PFSK-1 (cell line): Measurements from ENCODE around the gene KHDRBS1.

ENCODE experiments used
- POLR2AphosphoS5 ChIP-seq: IDR thresholded peaks from 2 replicates; pipeline ENCODE4 v1.6.1; 2012; ENCODE audit warnings: low read depth, mild to moderate bottlenecking, control low read depth, low read length, moderate library complexity
- SIN3A ChIP-seq: IDR thresholded peaks from 2 replicates; pipeline ENCODE4 v1.6.1; 2012; ENCODE audit warnings: mild to moderate bottlenecking, low read length, moderate library complexity, borderline replicate concordance; ENCODE audit not compliant: insufficient read depth
- TAF1 ChIP-seq: IDR thresholded peaks from 2 replicates; pipeline ENCODE4 v1.6.1; 2012; ENCODE audit warnings: low read length, control low read depth, borderline replicate concordance; ENCODE audit not compliant: insufficient read depth
- TF ChIP-seq, protein P1 (sequence below), 2 experiments: IDR thresholded peaks; 2 replicates each; pipeline versions ENCODE4 v1.6.1 to v1.8.0; 2011 to 2012; ENCODE audit warnings: low read depth in 2 of 2, low read length in 2 of 2, control low read depth in 1 of 2, inconsistent platforms in 1 of 2, mild to moderate bottlenecking in 1 of 2, moderate library complexity in 1 of 2; ENCODE audit not compliant: insufficient read depth in 1 of 2

DNA sequence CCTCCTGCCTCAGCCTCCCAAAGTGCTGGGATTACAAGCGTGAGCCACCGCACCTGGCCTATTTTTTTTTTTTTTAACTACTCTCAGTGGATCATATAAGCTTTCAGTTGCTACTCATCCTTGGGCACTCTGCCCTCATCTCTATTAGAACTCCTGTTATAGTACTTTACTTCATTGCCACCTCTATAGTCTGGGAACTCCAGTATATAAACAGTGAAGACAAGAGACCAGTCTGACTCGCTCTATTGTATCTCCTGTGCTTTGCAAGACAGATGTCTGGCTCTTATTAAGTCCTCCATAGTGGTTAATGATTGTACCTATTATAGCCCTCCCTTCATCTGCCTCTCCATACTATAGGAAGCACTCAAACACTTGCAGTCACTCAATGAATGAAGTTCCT, 15.1 kb downstream of the KHDRBS1 start:
- no peak for TF ChIP-seq POLR2AphosphoS5
- TF ChIP-seq, protein P1, sequence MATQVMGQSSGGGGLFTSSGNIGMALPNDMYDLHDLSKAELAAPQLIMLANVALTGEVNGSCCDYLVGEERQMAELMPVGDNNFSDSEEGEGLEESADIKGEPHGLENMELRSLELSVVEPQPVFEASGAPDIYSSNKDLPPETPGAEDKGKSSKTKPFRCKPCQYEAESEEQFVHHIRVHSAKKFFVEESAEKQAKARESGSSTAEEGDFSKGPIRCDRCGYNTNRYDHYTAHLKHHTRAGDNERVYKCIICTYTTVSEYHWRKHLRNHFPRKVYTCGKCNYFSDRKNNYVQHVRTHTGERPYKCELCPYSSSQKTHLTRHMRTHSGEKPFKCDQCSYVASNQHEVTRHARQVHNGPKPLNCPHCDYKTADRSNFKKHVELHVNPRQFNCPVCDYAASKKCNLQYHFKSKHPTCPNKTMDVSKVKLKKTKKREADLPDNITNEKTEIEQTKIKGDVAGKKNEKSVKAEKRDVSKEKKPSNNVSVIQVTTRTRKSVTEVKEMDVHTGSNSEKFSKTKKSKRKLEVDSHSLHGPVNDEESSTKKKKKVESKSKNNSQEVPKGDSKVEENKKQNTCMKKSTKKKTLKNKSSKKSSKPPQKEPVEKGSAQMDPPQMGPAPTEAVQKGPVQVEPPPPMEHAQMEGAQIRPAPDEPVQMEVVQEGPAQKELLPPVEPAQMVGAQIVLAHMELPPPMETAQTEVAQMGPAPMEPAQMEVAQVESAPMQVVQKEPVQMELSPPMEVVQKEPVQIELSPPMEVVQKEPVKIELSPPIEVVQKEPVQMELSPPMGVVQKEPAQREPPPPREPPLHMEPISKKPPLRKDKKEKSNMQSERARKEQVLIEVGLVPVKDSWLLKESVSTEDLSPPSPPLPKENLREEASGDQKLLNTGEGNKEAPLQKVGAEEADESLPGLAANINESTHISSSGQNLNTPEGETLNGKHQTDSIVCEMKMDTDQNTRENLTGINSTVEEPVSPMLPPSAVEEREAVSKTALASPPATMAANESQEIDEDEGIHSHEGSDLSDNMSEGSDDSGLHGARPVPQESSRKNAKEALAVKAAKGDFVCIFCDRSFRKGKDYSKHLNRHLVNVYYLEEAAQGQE (IDR thresholded peaks at IDR 0.05; ENCODE audit: insufficient read depth in 1 of 2, low read depth in 2 of 2, low read length in 2 of 2): no peak
- no peak for TF ChIP-seq TAF1
- TF ChIP-seq SIN3A: no peak
